ENCODE data around the gene L1CAM. TPM values are rescaled to one million over a fixed set of nuclear protein-coding genes. Genes with fewer than 3 reads are reported as not detected.

L1CAM gene
- total RNA-seq, 1 experiment from 2014 or later = 0.64 TPM

DNA sequence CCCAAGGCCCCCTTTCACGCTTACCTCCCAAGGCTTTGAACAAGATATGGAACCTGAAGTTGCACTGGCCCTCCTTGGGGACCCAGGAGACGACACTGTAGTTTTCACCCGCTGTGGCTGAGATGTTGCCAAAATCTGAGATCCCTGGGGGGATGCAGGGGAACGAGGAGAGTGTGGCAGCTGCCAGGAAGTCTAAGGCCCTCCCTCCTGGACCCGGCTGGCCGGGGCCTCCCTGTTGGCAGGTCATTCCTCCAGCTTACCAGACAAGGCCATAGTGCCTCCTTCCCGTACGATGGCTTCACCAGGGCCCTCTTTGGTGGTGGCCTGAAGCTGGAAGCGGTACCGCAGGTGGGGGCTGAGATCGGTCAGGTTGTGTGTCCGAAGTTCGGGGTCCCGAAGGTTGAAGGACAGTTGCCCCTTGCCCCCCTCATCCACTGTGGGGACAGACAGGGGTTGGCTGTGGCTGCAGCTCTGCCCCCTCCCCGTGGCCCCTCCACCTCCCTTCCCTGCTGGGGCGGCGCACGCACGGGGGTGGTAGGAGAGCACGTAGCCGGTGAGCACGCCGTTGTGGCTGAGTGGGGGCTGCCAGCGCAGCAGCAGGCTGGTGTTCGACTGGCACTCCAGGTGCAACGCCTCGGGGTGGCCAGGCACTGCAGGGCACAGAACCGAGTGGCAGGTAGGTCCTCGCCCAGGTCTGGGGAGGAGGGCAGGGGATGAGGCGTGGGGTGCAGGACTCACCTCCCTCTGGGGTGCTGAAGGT is 21.2 kb downstream of the L1CAM start:
- DNase-seq (ENCODE audit: low spot score) = no peak
- Histone ChIP-seq H3K27ac (ENCODE audit: low read depth, low read length, poor library complexity, severe bottlenecking) (no peak overlapping the region), H3K27me3 (replicated peaks; ENCODE audit: insufficient read depth, low read depth, low read length, poor library complexity) (no peaks in the 10 kb centered on the region), H3K4me3 (ENCODE audit: low read depth, low read length, poor library complexity, severe bottlenecking) (no peak overlapping the region), H3K9me3 (ENCODE audit: low read depth, low read length, poor library complexity, severe bottlenecking) (no peaks in the 10 kb centered on the region), H3K36me3 (ENCODE audit: insufficient read depth, low read length, poor library complexity, severe bottlenecking) (no peaks in the 10 kb centered on the region), H3K4me1 (ENCODE audit: insufficient read depth, low read length, poor library complexity, severe bottlenecking) (no peaks in the 10 kb centered on the region)
- TF ChIP-seq EZH2 (IDR thresholded peaks at IDR 0.05; ENCODE audit: borderline replicate concordance, low read depth, low read length, poor library complexity, severe bottlenecking) = no peak
- TF ChIP-seq, protein P1, sequence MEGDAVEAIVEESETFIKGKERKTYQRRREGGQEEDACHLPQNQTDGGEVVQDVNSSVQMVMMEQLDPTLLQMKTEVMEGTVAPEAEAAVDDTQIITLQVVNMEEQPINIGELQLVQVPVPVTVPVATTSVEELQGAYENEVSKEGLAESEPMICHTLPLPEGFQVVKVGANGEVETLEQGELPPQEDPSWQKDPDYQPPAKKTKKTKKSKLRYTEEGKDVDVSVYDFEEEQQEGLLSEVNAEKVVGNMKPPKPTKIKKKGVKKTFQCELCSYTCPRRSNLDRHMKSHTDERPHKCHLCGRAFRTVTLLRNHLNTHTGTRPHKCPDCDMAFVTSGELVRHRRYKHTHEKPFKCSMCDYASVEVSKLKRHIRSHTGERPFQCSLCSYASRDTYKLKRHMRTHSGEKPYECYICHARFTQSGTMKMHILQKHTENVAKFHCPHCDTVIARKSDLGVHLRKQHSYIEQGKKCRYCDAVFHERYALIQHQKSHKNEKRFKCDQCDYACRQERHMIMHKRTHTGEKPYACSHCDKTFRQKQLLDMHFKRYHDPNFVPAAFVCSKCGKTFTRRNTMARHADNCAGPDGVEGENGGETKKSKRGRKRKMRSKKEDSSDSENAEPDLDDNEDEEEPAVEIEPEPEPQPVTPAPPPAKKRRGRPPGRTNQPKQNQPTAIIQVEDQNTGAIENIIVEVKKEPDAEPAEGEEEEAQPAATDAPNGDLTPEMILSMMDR (conservative IDR thresholded peaks at IDR 0.05; ENCODE audit: low read depth, low read length) = no peak
- BruUV-seq (replicated peaks) = no TSS peak
- POLR2A ChIA-PET (ENCODE audit: low non-redundant PET) = interaction anchor here (0.6 kb wide), 1 partner anchor 13 kb away, joined by 8 read pairs; no protein-coding TSS in a partner anchor
- CTCF ChIA-PET = no interaction called here
- intact Hi-C loops (cut with micrococcal nuclease; ENCODE audit: unreplicated experiment) = no loop called here

DNA sequence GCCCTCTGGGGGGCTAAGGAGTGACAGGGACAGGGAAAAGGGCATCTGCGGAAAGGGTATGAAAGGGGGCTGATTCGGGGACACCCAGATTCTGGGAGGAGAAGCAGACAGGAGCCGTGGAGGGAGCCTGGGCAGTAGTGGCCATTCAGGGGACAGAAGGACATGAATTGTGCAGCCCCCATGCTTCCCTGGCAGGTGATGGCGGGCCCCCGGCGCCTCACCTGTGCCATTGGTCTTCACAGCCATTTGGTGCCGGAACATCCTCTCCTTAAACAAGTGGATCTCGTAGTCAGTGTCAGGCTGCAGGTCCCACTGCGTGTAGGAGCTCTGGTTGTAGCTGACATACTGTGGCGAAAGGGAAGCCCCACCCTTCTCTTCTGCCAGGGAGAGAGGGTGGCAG is 21.9 kb downstream of the L1CAM start:
- no peaks in the 10 kb centered on the region for H3K9me3 ChIP-seq (ENCODE audit: low read depth, low read length, poor library complexity, severe bottlenecking)
- H3K4me3 ChIP-seq (ENCODE audit: low read depth, low read length, poor library complexity, severe bottlenecking) = no peak overlapping the region
- BruUV-seq (replicated peaks) = no TSS peak
- CTCF ChIA-PET = no interaction called here
- intact Hi-C loops (cut with micrococcal nuclease; ENCODE audit: unreplicated experiment) = no loop called here
- H3K27me3 ChIP-seq (replicated peaks; ENCODE audit: insufficient read depth, low read depth, low read length, poor library complexity) = no peaks in the 10 kb centered on the region
- TF ChIP-seq, protein P1 (conservative IDR thresholded peaks at IDR 0.05; ENCODE audit: low read depth, low read length) = no peak
- no peaks in the 10 kb centered on the region for H3K4me1 ChIP-seq (ENCODE audit: insufficient read depth, low read length, poor library complexity, severe bottlenecking)
- no peaks in the 10 kb centered on the region for H3K36me3 ChIP-seq (ENCODE audit: insufficient read depth, low read length, poor library complexity, severe bottlenecking)
- no peak for DNase-seq (ENCODE audit: low spot score)
- H3K27ac ChIP-seq (ENCODE audit: low read depth, low read length, poor library complexity, severe bottlenecking) = no peak overlapping the region
- POLR2A ChIA-PET (ENCODE audit: low non-redundant PET) = interaction anchor here (0.6 kb wide), 1 partner anchor 12 kb away, joined by 8 read pairs; no protein-coding TSS in a partner anchor

DNA sequence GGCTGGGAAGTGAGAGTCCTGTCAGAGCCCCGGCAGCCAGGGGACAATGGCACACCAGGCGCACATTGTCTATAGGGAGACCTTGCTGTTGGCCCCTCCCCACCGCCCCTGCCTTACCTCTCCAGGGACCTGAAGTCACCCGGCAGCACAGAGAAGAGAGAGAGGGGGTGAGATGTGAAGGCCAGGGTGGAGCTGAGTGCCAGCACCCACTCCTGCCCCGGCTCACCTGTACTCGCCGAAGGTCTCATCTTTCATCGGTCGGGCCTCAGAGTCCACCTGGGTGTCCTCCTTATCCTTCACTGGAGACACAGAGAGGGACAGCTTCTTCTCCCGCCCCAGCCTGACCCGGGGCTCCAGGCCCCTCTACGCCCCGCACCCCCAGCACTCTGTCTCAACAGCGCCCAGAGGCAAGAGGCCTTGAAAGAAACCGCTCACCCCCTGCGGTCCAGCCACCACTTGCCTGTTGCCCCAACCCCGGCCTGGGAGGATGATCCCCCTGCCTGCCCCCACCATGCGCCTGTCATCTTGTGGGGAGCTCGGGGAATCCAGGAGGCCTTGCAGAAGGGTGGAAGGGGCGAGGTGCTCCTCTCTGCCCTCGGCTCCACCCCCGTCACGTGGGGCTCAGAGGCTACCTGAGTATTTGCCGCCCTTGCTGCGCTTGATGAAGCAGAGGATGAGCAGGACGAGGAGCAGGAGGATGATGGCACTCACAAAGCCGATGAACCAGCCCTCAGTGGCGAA is 22.6 kb downstream of the L1CAM start:
- BruUV-seq (replicated peaks) = no TSS peak
- no peaks in the 10 kb centered on the region for H3K27me3 ChIP-seq (replicated peaks; ENCODE audit: insufficient read depth, low read depth, low read length, poor library complexity)
- POLR2A ChIA-PET (ENCODE audit: low non-redundant PET) = no interaction called here
- intact Hi-C loops (cut with micrococcal nuclease; ENCODE audit: unreplicated experiment) = no loop called here
- no peak overlapping the region for H3K27ac ChIP-seq (ENCODE audit: low read depth, low read length, poor library complexity, severe bottlenecking)
- TF ChIP-seq, protein P1 (conservative IDR thresholded peaks at IDR 0.05; ENCODE audit: low read depth, low read length) = no peak
- no peak for TF ChIP-seq EZH2 (IDR thresholded peaks at IDR 0.05; ENCODE audit: borderline replicate concordance, low read depth, low read length, poor library complexity, severe bottlenecking)
- no peak for DNase-seq (ENCODE audit: low spot score)
- CTCF ChIA-PET = no interaction called here
- H3K4me1 ChIP-seq (ENCODE audit: insufficient read depth, low read length, poor library complexity, severe bottlenecking) = no peaks in the 10 kb centered on the region
- no peaks in the 10 kb centered on the region for H3K36me3 ChIP-seq (ENCODE audit: insufficient read depth, low read length, poor library complexity, severe bottlenecking)
- no peak overlapping the region for H3K4me3 ChIP-seq (ENCODE audit: low read depth, low read length, poor library complexity, severe bottlenecking)
- no peaks in the 10 kb centered on the region for H3K9me3 ChIP-seq (ENCODE audit: low read depth, low read length, poor library complexity, severe bottlenecking)

Measured in A673 (cell line).